ENCODE results near the gene MRPL41. TPM values are rescaled to one million over a fixed set of nuclear protein-coding genes. Genes with fewer than 3 reads are reported as not detected.

MRPL41 gene
- 33.3 TPM for total RNA-seq

DNA sequence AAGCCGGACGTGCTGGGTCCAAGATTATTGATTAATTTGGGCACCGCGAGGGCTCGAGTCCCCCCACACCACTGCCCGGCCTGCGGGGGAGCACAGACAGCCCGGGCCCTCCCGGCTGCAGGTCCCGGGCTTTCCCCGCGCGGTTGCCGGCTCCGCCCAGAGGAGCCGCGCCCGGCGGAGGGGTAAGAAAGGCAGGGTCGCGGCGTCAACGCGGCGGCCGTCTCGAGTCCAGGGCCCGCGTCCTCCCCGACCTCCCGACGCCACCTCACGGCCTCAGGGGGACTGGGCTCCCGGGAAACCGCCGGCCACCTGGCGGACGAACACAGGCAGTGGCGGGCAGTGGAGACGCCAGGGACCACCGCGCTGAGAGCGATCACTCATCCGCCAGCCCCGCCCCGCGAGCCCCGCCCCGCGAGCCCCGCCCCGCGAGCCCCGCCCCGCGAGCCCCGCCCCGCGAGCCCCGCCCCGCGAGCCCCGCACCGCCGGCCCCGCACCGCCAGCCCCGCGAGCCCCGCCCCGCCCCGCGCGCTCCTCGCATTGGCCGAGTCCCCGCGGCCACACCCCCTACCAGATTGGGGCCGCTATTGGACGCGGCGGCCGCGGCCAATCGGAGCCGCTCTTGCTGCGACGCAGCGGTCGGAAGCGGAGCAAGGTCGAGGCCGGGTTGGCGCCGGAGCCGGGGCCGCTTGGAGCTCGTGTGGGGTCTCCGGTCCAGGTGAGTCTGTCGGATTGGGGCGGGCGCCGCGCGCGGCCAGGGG lies at the start of gene MRPL41:
Gene MRPL41 (plus strand): TSS at position 616 of the 758 bp plus-strand sequence. CDS start 203 bp downstream, outside the sequence.

DNA sequence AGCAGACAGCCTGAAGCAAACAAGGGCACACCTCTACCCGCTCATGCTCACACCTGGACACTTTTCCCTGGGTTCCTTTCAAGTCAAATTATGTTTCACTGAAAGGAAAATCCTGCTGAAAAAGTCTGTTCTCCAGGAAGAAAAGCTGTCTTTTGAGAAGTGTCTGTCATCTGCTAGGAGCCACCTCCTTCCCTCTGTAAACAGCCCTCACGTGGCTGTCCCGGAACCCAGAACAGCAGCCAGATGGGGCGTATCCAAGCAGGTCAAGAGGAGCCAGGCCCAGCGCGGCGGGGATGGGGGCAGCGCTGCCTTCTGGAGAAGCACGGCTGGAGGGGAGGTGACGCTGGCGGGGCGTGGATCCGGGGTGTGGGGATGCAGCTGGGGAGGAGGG lies 1.5 kb upstream of the MRPL41 start, which contains the start of gene PNPLA7:
Gene PNPLA7 (minus strand): TSS at position 172 of the 391 bp plus-strand sequence. CDS start 205 bp downstream, outside the sequence.

GRCh38 chr9:137578518-137579258 lies 27.0 kb downstream of the MRPL41 start, which contains the start of gene DPH7:
Gene DPH7, minus strand, starts transcription at chr9:137578925. Its CDS starts 148 bp downstream, at chr9:137578777.

DNA sequence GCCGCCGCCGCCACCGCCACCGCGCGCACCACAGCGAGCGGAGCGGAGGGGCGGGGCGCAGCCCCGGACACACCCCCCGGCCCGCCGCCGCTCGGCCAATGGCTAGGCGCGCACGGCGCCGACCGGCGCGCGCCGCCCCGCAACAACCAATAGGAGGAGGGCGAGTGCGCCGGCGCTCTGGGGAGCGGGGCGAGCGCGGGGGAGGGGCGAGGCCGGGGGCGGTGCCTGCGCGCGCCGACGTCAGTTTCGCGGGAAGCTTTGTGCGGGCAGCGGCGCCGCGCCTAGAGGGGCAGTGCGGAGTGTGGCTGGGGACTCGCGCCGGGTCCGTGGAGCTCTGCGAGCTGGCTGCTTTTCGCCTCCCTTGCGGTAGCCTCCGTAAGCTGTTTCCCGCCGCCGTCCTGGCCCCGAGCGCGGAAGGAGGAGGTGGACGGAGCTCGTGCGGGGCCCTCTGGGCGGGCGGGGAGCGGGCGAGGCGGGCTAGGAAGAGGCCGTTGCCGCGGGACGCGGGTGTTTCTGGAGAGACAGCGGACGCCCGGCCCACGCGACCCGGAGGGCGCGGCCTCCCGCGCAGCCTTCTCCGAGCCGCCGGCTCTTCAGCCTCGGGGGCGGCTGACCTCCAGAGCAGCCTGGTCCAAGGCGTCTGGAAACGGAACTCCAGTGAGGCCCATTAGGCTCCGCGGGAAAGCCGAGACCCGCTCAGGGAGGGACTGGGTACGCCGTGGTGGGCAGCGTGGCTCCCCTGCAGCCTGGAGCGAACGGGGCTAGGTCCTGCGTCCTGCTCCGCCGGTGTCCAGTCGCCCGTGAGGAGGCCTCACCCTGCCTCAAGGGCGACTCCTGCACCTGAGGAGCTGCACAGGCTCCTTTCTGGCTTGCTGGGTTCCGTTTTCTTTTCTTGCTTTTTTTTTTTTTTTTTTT lies 39.0 kb downstream of the MRPL41 start, which contains the start of gene ZMYND19:
Gene ZMYND19 (minus strand): TSS at position 44 of the 915 bp plus-strand sequence. CDS start 249 bp downstream, outside the sequence.

Other genes starting within 250 kb of the MRPL41 start
- 10.1 TPM for gene NRARP, start 249.6 kb upstream of the MRPL41 start, total RNA-seq
- gene EXD3, start 128.7 kb upstream of the MRPL41 start, total RNA-seq = 32.1 TPM
- 5.3 TPM for gene NOXA1, start 128.5 kb upstream of the MRPL41 start, total RNA-seq
- gene ENTPD8, start 110.5 kb upstream of the MRPL41 start, total RNA-seq = 1.1 TPM
- 27.0 TPM for gene NSMF, start 92.5 kb upstream of the MRPL41 start, total RNA-seq
- 4.3 TPM for gene PNPLA7, start 1.5 kb upstream of the MRPL41 start, total RNA-seq
- gene DPH7, start 27.0 kb downstream of the MRPL41 start, total RNA-seq = 34.1 TPM
- 12.1 TPM for gene ZMYND19, start 38.6 kb downstream of the MRPL41 start, total RNA-seq
- gene ARRDC1, start 53.8 kb downstream of the MRPL41 start, total RNA-seq = 39.9 TPM
- gene EHMT1, start 67.1 kb downstream of the MRPL41 start, total RNA-seq = 96.8 TPM